ENCODE measurements around the gene ENO2.

Gene ENO2

GRCh38 chr12:6959805-6960592, 45.6 kb downstream of the ENO2 start:
- H2BK5ac ChIP-seq (ENCODE audit: low read length): no peak overlapping the region
- H3K9ac ChIP-seq (ENCODE audit: low read depth, low read length, poor library complexity): peak overlapping the region; percentile 65
- H3K4ac ChIP-seq (ENCODE audit: low read length): no peak overlapping the region
- H3K27ac ChIP-seq (replicated peaks; ENCODE audit: low read length): no peak overlapping the region
- H2AFZ ChIP-seq (ENCODE audit: low read length): peak overlapping the region; percentile 91
- peak overlapping the region; percentile 35 for H4K91ac ChIP-seq (ENCODE audit: low read depth, low read length, poor library complexity)
- H3K9me3 ChIP-seq (replicated peaks in 1 of 2; ENCODE audit: control insufficient read depth in 2 of 2, insufficient read depth in 1 of 2, low read depth in 1 of 2, low read length in 2 of 2): no peaks in the 10 kb centered on the region
- DNase-seq (ENCODE audit: low spot score): no peak
- no peaks in the 10 kb centered on the region for H3K27me3 ChIP-seq (ENCODE audit: control insufficient read depth in 3 of 3, insufficient read depth in 3 of 3, low read depth in 1 of 3, low read length in 3 of 3)
- peak overlapping the region; percentile 65 for H2AK5ac ChIP-seq (ENCODE audit: low read depth, low read length)
- no peak overlapping the region for H3K4me3 ChIP-seq (ENCODE audit: low read length in 2 of 2)
- no peaks in the 10 kb centered on the region for H3K79me1 ChIP-seq (ENCODE audit: low read depth, low read length)
- H2BK15ac ChIP-seq (ENCODE audit: low read length): peak overlapping the region; percentile 56
- WGBS, 2 donors (ENCODE audit: extremely low coverage in 2 of 2, insufficient read length in 2 of 2, insufficient replicate concordance in 1 of 2): no CpG with 5 or more reads among the region's 26 CpGs
- peak overlapping the region; percentile 30 for H2BK120ac ChIP-seq (ENCODE audit: low read depth, low read length)
- H3K4me1 ChIP-seq (ENCODE audit: control insufficient read depth in 2 of 2, insufficient read depth in 1 of 2, low read depth in 1 of 2, low read length in 2 of 2): peaks cover 15 to 23% of the 10 kb centered on the region in 2 donors
- peaks cover 0 to 11% of the 10 kb centered on the region in 2 donors for H3K36me3 ChIP-seq (replicated peaks in 1 of 2; ENCODE audit: control insufficient read depth in 2 of 2, insufficient read depth in 2 of 2, low read length in 2 of 2)
- H2BK12ac ChIP-seq (ENCODE audit: low read length): peak overlapping the region; percentile 81
- peak overlapping the region; percentile 59 for H3K18ac ChIP-seq (ENCODE audit: low read length)
- H3K14ac ChIP-seq (ENCODE audit: low read length): peak overlapping the region; percentile 22
- H4K8ac ChIP-seq (ENCODE audit: low read depth, low read length): peak overlapping the region; percentile 23
- H3K23ac ChIP-seq (ENCODE audit: low read depth, low read length, poor library complexity): peak overlapping the region; percentile 27
- H3K4me2 ChIP-seq (ENCODE audit: insufficient read depth, low read length, poor library complexity, severe bottlenecking): no peak overlapping the region

- Histone ChIP-seq H3K4me2 (ENCODE audit: insufficient read depth, low read length, poor library complexity, severe bottlenecking) (no peak overlapping the region), H2BK5ac (ENCODE audit: low read length) (no peak overlapping the region), H2BK120ac (ENCODE audit: low read depth, low read length) (no peak overlapping the region), H3K79me1 (ENCODE audit: low read depth, low read length) (no peaks in the 10 kb centered on the region), H2AK5ac (ENCODE audit: low read depth, low read length) (peak overlapping the region; percentile 26), H2BK12ac (ENCODE audit: low read length) (no peak overlapping the region), H3K36me3 (replicated peaks in 1 of 2; ENCODE audit: control insufficient read depth in 2 of 2, insufficient read depth in 2 of 2, low read length in 2 of 2) (peaks cover 4 to 18% of the 10 kb centered on the region in 2 donors), H3K9me3 (replicated peaks in 1 of 2; ENCODE audit: control insufficient read depth in 2 of 2, insufficient read depth in 1 of 2, low read depth in 1 of 2, low read length in 2 of 2) (no peaks in the 10 kb centered on the region), H3K14ac (ENCODE audit: low read length) (no peak overlapping the region), H3K27me3 (ENCODE audit: control insufficient read depth in 3 of 3, insufficient read depth in 3 of 3, low read depth in 1 of 3, low read length in 3 of 3) (no peaks in the 10 kb centered on the region), H2AFZ (ENCODE audit: low read length) (peak overlapping the region; percentile 2), H3K23ac (ENCODE audit: low read depth, low read length, poor library complexity) (no peak overlapping the region), H4K91ac (ENCODE audit: low read depth, low read length, poor library complexity) (peak overlapping the region; percentile 16), H3K27ac (replicated peaks; ENCODE audit: low read length) (no peak overlapping the region), H3K18ac (ENCODE audit: low read length) (peak overlapping the region; percentile 59), H3K4ac (ENCODE audit: low read length) (no peak overlapping the region), H3K9ac (ENCODE audit: low read depth, low read length, poor library complexity) (no peak overlapping the region), H2BK15ac (ENCODE audit: low read length) (peak overlapping the region; percentile 12), H3K4me1 (ENCODE audit: control insufficient read depth in 2 of 2, insufficient read depth in 1 of 2, low read depth in 1 of 2, low read length in 2 of 2) (peaks cover 15 to 23% of the 10 kb centered on the region in 2 donors), H4K8ac (ENCODE audit: low read depth, low read length) (no peak overlapping the region), H3K4me3 (ENCODE audit: low read length in 2 of 2) (no peak overlapping the region)
- no peak for DNase-seq (ENCODE audit: low spot score)
- no CpG with 5 or more reads among the region's 13 CpGs for WGBS, 2 donors (ENCODE audit: extremely low coverage in 2 of 2, insufficient read length in 2 of 2, insufficient replicate concordance in 1 of 2)
Observed at GRCh38 chr12:6960593-6961277, 46.4 kb downstream of the ENO2 start.

GRCh38 chr12:6961278-6961694, 46.9 kb downstream of the ENO2 start:
- no peak overlapping the region for H4K8ac ChIP-seq (ENCODE audit: low read depth, low read length)
- H2BK12ac ChIP-seq (ENCODE audit: low read length): peak overlapping the region; percentile 25
- H3K9me3 ChIP-seq (replicated peaks in 1 of 2; ENCODE audit: control insufficient read depth in 2 of 2, insufficient read depth in 1 of 2, low read depth in 1 of 2, low read length in 2 of 2): no peaks in the 10 kb centered on the region
- H2AFZ ChIP-seq (ENCODE audit: low read length): peak overlapping the region; percentile 86
- peak overlapping the region; percentile 16 for H4K91ac ChIP-seq (ENCODE audit: low read depth, low read length, poor library complexity)
- H3K23ac ChIP-seq (ENCODE audit: low read depth, low read length, poor library complexity): peak overlapping the region; percentile 32
- H2BK5ac ChIP-seq (ENCODE audit: low read length): no peak overlapping the region
- peak overlapping the region; percentile 2 for H2AK5ac ChIP-seq (ENCODE audit: low read depth, low read length)
- peaks cover 15 to 23% of the 10 kb centered on the region in 2 donors for H3K4me1 ChIP-seq (ENCODE audit: control insufficient read depth in 2 of 2, insufficient read depth in 1 of 2, low read depth in 1 of 2, low read length in 2 of 2)
- H2BK120ac ChIP-seq (ENCODE audit: low read depth, low read length): no peak overlapping the region
- no peak for DNase-seq (ENCODE audit: low spot score)
- peak overlapping the region; percentile 48 for H3K27ac ChIP-seq (replicated peaks; ENCODE audit: low read length)
- WGBS, 2 donors (ENCODE audit: extremely low coverage in 2 of 2, insufficient read length in 2 of 2, insufficient replicate concordance in 1 of 2): no CpG with 5 or more reads among the region's 24 CpGs
- H3K79me1 ChIP-seq (ENCODE audit: low read depth, low read length): no peaks in the 10 kb centered on the region
- H3K27me3 ChIP-seq (ENCODE audit: control insufficient read depth in 3 of 3, insufficient read depth in 3 of 3, low read depth in 1 of 3, low read length in 3 of 3): no peaks in the 10 kb centered on the region
- H3K18ac ChIP-seq (ENCODE audit: low read length): peak overlapping the region; percentile 13
- H3K36me3 ChIP-seq (replicated peaks in 1 of 2; ENCODE audit: control insufficient read depth in 2 of 2, insufficient read depth in 2 of 2, low read length in 2 of 2): peaks cover 7 to 23% of the 10 kb centered on the region in 2 donors
- H3K14ac ChIP-seq (ENCODE audit: low read length): no peak overlapping the region
- H2BK15ac ChIP-seq (ENCODE audit: low read length): peak overlapping the region; percentile 4
- H3K4me2 ChIP-seq (ENCODE audit: insufficient read depth, low read length, poor library complexity, severe bottlenecking): no peak overlapping the region
- H3K9ac ChIP-seq (ENCODE audit: low read depth, low read length, poor library complexity): peak overlapping the region; percentile 33
- no peak overlapping the region for H3K4ac ChIP-seq (ENCODE audit: low read length)
- no peak overlapping the region for H3K4me3 ChIP-seq (ENCODE audit: low read length in 2 of 2)

- Histone ChIP-seq H4K8ac (ENCODE audit: low read depth, low read length) (no peak overlapping the region), H3K14ac (ENCODE audit: low read length) (no peak overlapping the region), H3K36me3 (replicated peaks in 1 of 2; ENCODE audit: control insufficient read depth in 2 of 2, insufficient read depth in 2 of 2, low read length in 2 of 2) (peaks cover 10 to 27% of the 10 kb centered on the region in 2 donors), H2AK5ac (ENCODE audit: low read depth, low read length) (no peak overlapping the region), H3K79me1 (ENCODE audit: low read depth, low read length) (no peaks in the 10 kb centered on the region), H3K4me1 (ENCODE audit: control insufficient read depth in 2 of 2, insufficient read depth in 1 of 2, low read depth in 1 of 2, low read length in 2 of 2) (peaks cover 15 to 23% of the 10 kb centered on the region in 2 donors), H3K4me2 (ENCODE audit: insufficient read depth, low read length, poor library complexity, severe bottlenecking) (peak overlapping the region; percentile 38), H3K27me3 (ENCODE audit: control insufficient read depth in 3 of 3, insufficient read depth in 3 of 3, low read depth in 1 of 3, low read length in 3 of 3) (no peaks in the 10 kb centered on the region), H2BK15ac (ENCODE audit: low read length) (no peak overlapping the region), H3K27ac (replicated peaks; ENCODE audit: low read length) (peak overlapping the region; percentile 48), H2BK120ac (ENCODE audit: low read depth, low read length) (no peak overlapping the region), H2BK5ac (ENCODE audit: low read length) (no peak overlapping the region), H2BK12ac (ENCODE audit: low read length) (no peak overlapping the region), H3K4ac (ENCODE audit: low read length) (no peak overlapping the region), H3K9ac (ENCODE audit: low read depth, low read length, poor library complexity) (peak overlapping the region; percentile 33), H4K91ac (ENCODE audit: low read depth, low read length, poor library complexity) (peak overlapping the region; percentile 16), H3K9me3 (replicated peaks in 1 of 2; ENCODE audit: control insufficient read depth in 2 of 2, insufficient read depth in 1 of 2, low read depth in 1 of 2, low read length in 2 of 2) (no peaks in the 10 kb centered on the region), H3K4me3 (ENCODE audit: low read length in 2 of 2) (no peak overlapping the region), H3K23ac (ENCODE audit: low read depth, low read length, poor library complexity) (no peak overlapping the region), H3K18ac (ENCODE audit: low read length) (peak overlapping the region; percentile 3), H2AFZ (ENCODE audit: low read length) (peak overlapping the region; percentile 86)
- WGBS, 2 donors (ENCODE audit: extremely low coverage in 2 of 2, insufficient read length in 2 of 2, insufficient replicate concordance in 1 of 2): no CpG with 5 or more reads among the region's 16 CpGs
- DNase-seq (ENCODE audit: low spot score): peak; percentile 72
Observed at GRCh38 chr12:6961695-6962284, 47.4 kb downstream of the ENO2 start.
